ENCODE measurements around the gene HMGXB4.
"Not testable (repeated sequence)": the region's sequence is repeated elsewhere in the genome, so short reads cannot be mapped to it uniquely, and the experiment has no call there.

The HMGXB4 gene

GRCh38 chr22:35257321-35258190 lies at the start of gene HMGXB4:
Gene HMGXB4 (plus strand): TSS chr22:35257493. CDS start chr22:35262391, 4,898 bp downstream.
- no peak for FAIRE-seq

GRCh38 chr22:35208003-35208402 lies 49.3 kb upstream of the HMGXB4 start:
- FAIRE-seq: no peak

GRCh38 chr22:35209203-35209602 lies 48.1 kb upstream of the HMGXB4 start:
- FAIRE-seq: no peak

GRCh38 chr22:35212009-35212408 lies 45.3 kb upstream of the HMGXB4 start:
- no peak for FAIRE-seq

GRCh38 chr22:35212996-35213395 lies 44.3 kb upstream of the HMGXB4 start:
- FAIRE-seq: no peak

GRCh38 chr22:35214968-35215367 lies 42.3 kb upstream of the HMGXB4 start:
- FAIRE-seq: no peak

GRCh38 chr22:35215993-35216392 lies 41.3 kb upstream of the HMGXB4 start:
- no peak for FAIRE-seq

GRCh38 chr22:35217527-35217926 lies 39.8 kb upstream of the HMGXB4 start:
- FAIRE-seq: no peak

- FAIRE-seq: no peak
Observed at GRCh38 chr22:35218079-35218478, 39.2 kb upstream of the HMGXB4 start.

GRCh38 chr22:35219012-35219411 lies 38.3 kb upstream of the HMGXB4 start:
- no peak for FAIRE-seq

- FAIRE-seq: no peak
Observed at GRCh38 chr22:35220221-35220620, 37.1 kb upstream of the HMGXB4 start.

- no peak for FAIRE-seq
Observed at GRCh38 chr22:35225010-35225409, 32.3 kb upstream of the HMGXB4 start.

- no peak for FAIRE-seq
Observed at GRCh38 chr22:35226958-35227647, 30.2 kb upstream of the HMGXB4 start.

GRCh38 chr22:35229865-35230264 lies 27.4 kb upstream of the HMGXB4 start:
- FAIRE-seq: no peak

- no peak for FAIRE-seq
Observed at GRCh38 chr22:35230417-35230816, 26.9 kb upstream of the HMGXB4 start.

GRCh38 chr22:35230839-35231584 lies 26.3 kb upstream of the HMGXB4 start:
- no peak for FAIRE-seq

GRCh38 chr22:35231585-35232084 lies 25.7 kb upstream of the HMGXB4 start:
- FAIRE-seq: peak; percentile 25

- FAIRE-seq: not testable (repeated sequence)
Observed at GRCh38 chr22:35238749-35239148, 18.5 kb upstream of the HMGXB4 start.

- not testable (repeated sequence) for FAIRE-seq
Observed at GRCh38 chr22:35244507-35244906, 12.8 kb upstream of the HMGXB4 start.

GRCh38 chr22:35250156-35250555 lies 7.1 kb upstream of the HMGXB4 start:
- FAIRE-seq: no peak

- FAIRE-seq: no peak
Observed at GRCh38 chr22:35253946-35254345, 3.3 kb upstream of the HMGXB4 start.

- no peak for FAIRE-seq
Observed at GRCh38 chr22:35257002-35257320, 332 bp upstream of the HMGXB4 start.
